GM10847 (cell line): ENCODE measurements around the gene CCDC12.

Experiments used
- POLR2A ChIP-seq: IDR thresholded peaks from 2 replicates; pipeline ENCODE4 v1.6.1; 2011; ENCODE audit not compliant: insufficient read length; ENCODE audit errors: extremely low read depth

Gene CCDC12

GRCh38 chr3:46958467-46959160 is 17.9 kb downstream of the CCDC12 start:
- no peak for TF ChIP-seq POLR2A

- TF ChIP-seq POLR2A = no peak
Observed at GRCh38 chr3:46957092-46957820, 19.3 kb downstream of the CCDC12 start.

GRCh38 chr3:46955801-46956259 is 20.7 kb downstream of the CCDC12 start:
- TF ChIP-seq POLR2A = no peak

- no peak for TF ChIP-seq POLR2A
Observed at GRCh38 chr3:46955157-46955556, 21.4 kb downstream of the CCDC12 start.

- TF ChIP-seq POLR2A = no peak
Observed at GRCh38 chr3:46954178-46954577, 22.4 kb downstream of the CCDC12 start.

GRCh38 chr3:46953234-46954010 is 23.1 kb downstream of the CCDC12 start:
- no peak for TF ChIP-seq POLR2A

GRCh38 chr3:46952813-46953212 is 23.7 kb downstream of the CCDC12 start:
- TF ChIP-seq POLR2A = no peak

GRCh38 chr3:46950650-46951241 is 25.8 kb downstream of the CCDC12 start:
- TF ChIP-seq POLR2A = no peak

GRCh38 chr3:46950177-46950576 is 26.4 kb downstream of the CCDC12 start:
- no peak for TF ChIP-seq POLR2A

GRCh38 chr3:46948830-46949671 is 27.5 kb downstream of the CCDC12 start:
- no peak for TF ChIP-seq POLR2A

GRCh38 chr3:46947981-46948791 is 28.4 kb downstream of the CCDC12 start:
- TF ChIP-seq POLR2A = no peak

- TF ChIP-seq POLR2A = no peak
Observed at GRCh38 chr3:46947546-46947901, 29.0 kb downstream of the CCDC12 start.

GRCh38 chr3:46946856-46947545 is 29.5 kb downstream of the CCDC12 start:
- TF ChIP-seq POLR2A = no peak
